Kidney epithelial cell (primary cell): Measurements from ENCODE around the gene SMIM26. TPM values are rescaled to one million over a fixed set of nuclear protein-coding genes. Genes with fewer than 3 reads are reported as not detected.

Source experiments
- DNase-seq: peaks from one replicate; pipeline ENCODE4 v3.0.0-alpha.2; 2010; ENCODE audit warnings: low read depth
- H3K27me3 ChIP-seq: 2 replicates; pipeline ENCODE4 v1.6.0; 2011; ENCODE audit warnings: low read length; ENCODE audit not compliant: control insufficient read depth, insufficient read depth
- H3K36me3 ChIP-seq: 2 replicates; pipeline ENCODE4 v1.5.1; 2011; ENCODE audit warnings: low read length; ENCODE audit not compliant: control insufficient read depth, insufficient read depth
- H3K4me3 ChIP-seq: 2 replicates; pipeline ENCODE4 v1.5.1; 2011; ENCODE audit warnings: low read depth, mild to moderate bottlenecking, control low read depth, low read length
- CTCF ChIP-seq: IDR thresholded peaks from 2 replicates; pipeline ENCODE4 v1.5.1; 2011; ENCODE audit warnings: mild to moderate bottlenecking, moderate library complexity, low read length, control low read depth, inconsistent platforms; ENCODE audit not compliant: insufficient read depth, poor library complexity, severe bottlenecking
- total RNA-seq: library from RNA; depleted of rRNA; stranded (reverse); fragments of >200 nt; gene quantifications from 2 replicates; pipeline ENCODE4 v1.2.3, GENCODE V29; 2015

The SMIM26 gene
- total RNA-seq, 1 donor from 2014 or later: 178 TPM

- Histone ChIP-seq H3K4me3 (no peak overlapping the region), H3K36me3 (no peaks in the 10 kb centered on the region), H3K27me3 (no peaks in the 10 kb centered on the region)
- TF ChIP-seq CTCF: no peak
- no peak for DNase-seq
Observed at GRCh38 chr20:18611492-18611891, 44.3 kb downstream of the SMIM26 start.

- peak; percentile 9 for DNase-seq
- no peaks in the 10 kb centered on the region for H3K27me3 ChIP-seq
Observed at GRCh38 chr20:18613553-18613952, 46.3 kb downstream of the SMIM26 start.

GRCh38 chr20:18614244-18614643, 47.0 kb downstream of the SMIM26 start:
- TF ChIP-seq CTCF: no peak
- H3K27me3 ChIP-seq: no peaks in the 10 kb centered on the region
- H3K4me3 ChIP-seq: no peak overlapping the region
- no peak for DNase-seq
- no peaks in the 10 kb centered on the region for H3K36me3 ChIP-seq

More at GRCh38 chr20:18613553-18613952, 46.3 kb downstream of the SMIM26 start:
- Histone ChIP-seq H3K36me3 (no peaks in the 10 kb centered on the region), H3K4me3 (no peak overlapping the region)
- TF ChIP-seq CTCF: no peak

- TF ChIP-seq CTCF: no peak
- no peak for DNase-seq
- no peak overlapping the region for H3K4me3 ChIP-seq
- H3K27me3 ChIP-seq: no peaks in the 10 kb centered on the region
- no peaks in the 10 kb centered on the region for H3K36me3 ChIP-seq
Observed at GRCh38 chr20:18615020-18615650, 47.9 kb downstream of the SMIM26 start.

Other genes with a start within 250 kb of the SMIM26 start
- 1.4 and 2.9 TPM in 2 replicates for gene DZANK1, start 100.4 kb upstream of the SMIM26 start, total RNA-seq
- gene POLR3F, start 100.0 kb upstream of the SMIM26 start, total RNA-seq: 12.3 and 13.7 TPM in 2 replicates
- gene RBBP9, start 70.2 kb upstream of the SMIM26 start, total RNA-seq: 17.3 and 25.7 TPM in 2 replicates
- 78.2 and 84.5 TPM in 2 replicates for gene SEC23B, start 59.5 kb upstream of the SMIM26 start, total RNA-seq
- 158 and 214 TPM in 2 replicates for gene DTD1, start 20.6 kb downstream of the SMIM26 start, total RNA-seq
- gene SCP2D1, start 246.4 kb downstream of the SMIM26 start, total RNA-seq: not detected in 2 replicates